GM12878 (cell line): Measurements from ENCODE around the gene ABT1. TPM values are rescaled to one million over a fixed set of nuclear protein-coding genes. Genes with fewer than 3 reads are reported as not detected.

Experiments used
- ATAC-seq: fragments of 200-7000 bp; cut with Tn5 transposase; 3 replicates; pipeline ENCODE4 v1.9.1; 2020; ENCODE audit warnings: mild to moderate bottlenecking, moderate library complexity
- BruUV-seq: library from RNA; stranded (reverse); fragments of 400-500 nt; replicated peaks from 2 replicates; lab custom pipeline; 2021; lab: Mats Ljungman, UMichigan
- CTCF ChIA-PET: fragments of 300-600 bp; sonication (Branson Sonifier 250); formaldehyde crosslinking; extraction: SDS; loops from one replicate; lab custom pipeline; 2021; ENCODE audit warnings: inconsistent platforms; lab: Yijun Ruan, JAX
- POLR2A ChIA-PET: fragments of 350-600 bp; formaldehyde crosslinking; extraction: SDS; loops from one replicate; lab custom pipeline; 2021; ENCODE audit warnings: inconsistent platforms; lab: Charles Lee
- RAD21 ChIA-PET: fragments of 300-600 bp; sonication (Branson Sonifier 250); formaldehyde crosslinking; loops from one replicate; lab custom pipeline; 2023; ENCODE audit warnings: antibody characterized with exemption; ENCODE audit not compliant: unreplicated experiment; lab: Charles Lee
- SMC1A ChIA-PET: fragments of 300-600 bp; sonication (Branson Sonifier 250); formaldehyde crosslinking; loops from one replicate; lab custom pipeline; 2023; ENCODE audit not compliant: unreplicated experiment, uncharacterized antibody; lab: Charles Lee
- DNase-seq: peaks from one replicate; pipeline ENCODE4 v3.0.0-alpha.2; 2011; ENCODE audit warnings: low read depth, low spot score
- FAIRE-seq: peaks from 3 replicates; lab custom pipeline; 2011; peaks lifted over from hg19 to GRCh38; lab: Jason Lieb, UNC
- H2AFZ ChIP-seq: 2 replicates; pipeline ENCODE4 v1.6.0; 2011; ENCODE audit warnings: low read depth, low read length, control low read depth; ENCODE audit not compliant: control insufficient read depth
- H3K27ac ChIP-seq: 2 replicates; pipeline ENCODE4 v1.5.1; 2011; ENCODE audit warnings: control low read depth; ENCODE audit not compliant: control insufficient read depth, insufficient read depth
- H3K27me3 ChIP-seq, 2 experiments: replicated peaks in 1 of 2; 2 replicates each; pipeline versions ENCODE4 v1.6.0 to v1.6.1; 2011; ENCODE audit warnings: low read length in 1 of 2; ENCODE audit not compliant: control insufficient read depth in 2 of 2, insufficient read depth in 2 of 2
- H3K36me3 ChIP-seq, 2 experiments: 2 replicates each; pipeline ENCODE4 v1.5.1; 2011; ENCODE audit warnings: low read length in 1 of 2; ENCODE audit not compliant: control insufficient read depth in 2 of 2, insufficient read depth in 2 of 2
- H3K4me1 ChIP-seq: 2 replicates; pipeline ENCODE4 v1.6.1; 2011; ENCODE audit warnings: mild to moderate bottlenecking, low read length, moderate library complexity, mixed read lengths; ENCODE audit not compliant: control insufficient read depth, insufficient read depth
- H3K4me2 ChIP-seq: 2 replicates; pipeline ENCODE4 v1.6.0; 2011; ENCODE audit warnings: control low read depth; ENCODE audit not compliant: control insufficient read depth, insufficient read depth
- H3K4me3 ChIP-seq: fragments of 200-600 bp; sonication (generic); 2 replicates; pipeline ENCODE4 v1.5.1; 2016
- H3K79me2 ChIP-seq: 2 replicates; pipeline ENCODE4 v1.6.0; 2011; ENCODE audit warnings: low read length; ENCODE audit not compliant: control insufficient read depth, insufficient read depth
- H3K9ac ChIP-seq: 2 replicates; pipeline ENCODE4 v1.8.0; 2011; ENCODE audit warnings: low read length, control low read depth, mixed read lengths; ENCODE audit not compliant: control insufficient read depth, insufficient read depth
- H3K9me3 ChIP-seq: replicated peaks from 3 replicates; pipeline ENCODE4 v1.5.1; 2011; ENCODE audit warnings: mild to moderate bottlenecking, low read length; ENCODE audit not compliant: control insufficient read depth, insufficient read depth
- H4K20me1 ChIP-seq: 2 replicates; pipeline ENCODE4 v1.6.0; 2011; ENCODE audit not compliant: control insufficient read depth, insufficient read depth
- BHLHE40 ChIP-seq, 2 experiments: fragments of 450-650 bp in 1 of 2; IDR thresholded peaks; 2 replicates each; pipeline ENCODE4 v1.6.1; 2011 to 2017; ENCODE audit warnings: low read depth in 2 of 2, borderline replicate concordance in 1 of 2, improper control_type of control experiment in 1 of 2, low read length in 1 of 2, mild to moderate bottlenecking in 1 of 2
- E4F1 ChIP-seq: fragments of 450-650 bp; IDR thresholded peaks from 2 replicates; pipeline ENCODE4 v1.6.1; 2018; ENCODE audit warnings: borderline replicate concordance, mild to moderate bottlenecking; ENCODE audit not compliant: partially characterized antibody
- ELK1 ChIP-seq: IDR thresholded peaks from 2 replicates; pipeline ENCODE4 v1.6.1; 2012; ENCODE audit warnings: low read depth, low read length, improper control_type of control experiment
- ESRRA ChIP-seq: IDR thresholded peaks from 2 replicates; pipeline ENCODE4 v1.6.1; 2012; ENCODE audit warnings: mild to moderate bottlenecking, low read length, improper control_type of control experiment
- HDGF ChIP-seq: fragments of 450-650 bp; IDR thresholded peaks from 2 replicates; pipeline ENCODE4 v1.6.1; 2016; ENCODE audit warnings: antibody characterized with exemption
- IKZF2 ChIP-seq, 2 experiments: fragments of 450-650 bp; IDR thresholded peaks; 2 replicates each; pipeline ENCODE4 v1.6.1; 2017; ENCODE audit warnings: mild to moderate bottlenecking in 2 of 2, moderate library complexity in 2 of 2
- RAD51 ChIP-seq: fragments of 450-650 bp; IDR thresholded peaks from 2 replicates; pipeline ENCODE4 v1.6.1; 2016; ENCODE audit warnings: moderate library complexity, mild to moderate bottlenecking, inconsistent platforms
- RBBP5 ChIP-seq: fragments of 200-600 bp; sonication (generic); conservative IDR thresholded peaks from 2 replicates; pipeline ENCODE4 v1.6.1; 2016
- SREBF2 ChIP-seq: IDR thresholded peaks from 2 replicates; pipeline ENCODE4 v1.6.1; 2012; ENCODE audit warnings: mild to moderate bottlenecking, low read length
- STAT1 ChIP-seq: fragments of 450-650 bp; conservative IDR thresholded peaks from 2 replicates; pipeline ENCODE4 v1.6.1; 2014; ENCODE audit warnings: antibody characterized with exemption, mild to moderate bottlenecking
- WGBS: methylation state at CpG from one replicate; pipeline ENCODE4 v1.1.6; 2016; ENCODE audit warnings: low lambda C conversion rate; ENCODE audit not compliant: insufficient replicate concordance, insufficient coverage; ENCODE audit errors: missing lambda C conversion rate; 5-methylcytosine and 5-hydroxymethylcytosine counted together
- in situ Hi-C: fragments of 300-500 bp; cut with MboI; formaldehyde crosslinking; loops from 9 replicates; pipeline ENCODE4 v1.14.3; 2018; ENCODE audit warnings: mixed read lengths
- intact Hi-C: fragments of 100-400 bp; cut with micrococcal nuclease; formaldehyde crosslinking; loops from one replicate; pipeline ENCODE4 v1.14.2; 2022; ENCODE audit not compliant: unreplicated experiment
- polyA plus RNA-seq, 11 experiments: library from polyadenylated mRNA; depleted of rRNA in 4 of 11; unstranded in 6 of 11; stranded (reverse) in 5 of 11; fragments of >200 nt; fragmentation: Nextera tagmentation in 4 of 11; fragmentation: Illumina TruSeq in 1 of 11; extraction: Ambion mirVana in 4 of 11; extraction: Trizol in 1 of 11; gene quantifications; 1 replicate in 1 of 11; 2 replicates in 10 of 11; pipeline versions ENCODE4 v1.2.1 to v1.2.3, GENCODE V29; 2011 to 2016; ENCODE audit warnings: inconsistent platforms in 2 of 11, missing spikeins in 2 of 11, low read depth in 1 of 11
- total RNA-seq, 4 experiments: library from RNA; depleted of rRNA in 3 of 4; stranded (reverse); fragments of >200 nt in 3 of 4; fragmentation: Illumina TruSeq in 1 of 4; extraction: Trizol in 1 of 4; gene quantifications; 2 replicates each; pipeline versions ENCODE4 v1.2.1 to v1.2.3, GENCODE V29; 2013 to 2021

ABT1 gene
- total and polyA plus RNA-seq, 10 of the 15 experiments (the other 5 are each of a cell fraction or from before 2014, with no cell fraction given) = 8.4 to 43.5 (median 28.2) TPM

- ChIA-PET RAD21 (interaction anchor here (0.6 kb wide), 1 partner anchor 23 kb away, joined by 4 read pairs; no protein-coding TSS in a partner anchor), SMC1A (no interaction called here), POLR2A (no interaction called here), CTCF (interaction anchor here (1.2 kb wide), 1 partner anchor 465 kb away, joined by 4 read pairs; no protein-coding TSS in a partner anchor)
- H3K9me3 ChIP-seq = peaks cover 2% of the 10 kb centered on the region; the same call in 2 of the 3 replicates
- H3K79me2 ChIP-seq = no peaks in the 10 kb centered on the region
- no peak overlapping the region for H3K4me3 ChIP-seq
- in situ Hi-C loops = loop anchor here (5.0 kb wide), 1 partner anchor 469 kb away; no protein-coding TSS in a partner anchor
- H4K20me1 ChIP-seq = no peaks in the 10 kb centered on the region
- WGBS = 61% methylated on average over 19 of the region's 19 CpGs
- no peak overlapping the region for H3K9ac ChIP-seq
- BruUV-seq = no TSS peak
- H3K36me3 ChIP-seq = no peaks in the 10 kb centered on the region
- no peak overlapping the region for H3K4me2 ChIP-seq
- no peak for DNase-seq
- FAIRE-seq = no peak
- H3K4me1 ChIP-seq = no peaks in the 10 kb centered on the region
- peaks cover 0 to 5% of the 10 kb centered on the region in 2 experiments; a peak in 2 of 4 replicates for H3K27me3 ChIP-seq
- TF ChIP-seq ESRRA (no peak), IKZF2 (IDR thresholded peaks at IDR 0.05) (no peak), RAD51 (no peak), HDGF (no peak), SREBF2 (no peak), RBBP5 (no peak), BHLHE40 (IDR thresholded peaks at IDR 0.05; ENCODE audit: borderline replicate concordance in 1 of 2, low read depth in 2 of 2, low read length in 1 of 2) (no peak), STAT1 (no peak), E4F1 (no peak), ELK1 (no peak)
- intact Hi-C loops = no loop called here
- no peak; the same call in 2 of the 3 replicates for ATAC-seq
- no peak overlapping the region for H3K27ac ChIP-seq
- no peak overlapping the region for H2AFZ ChIP-seq
These were observed 16.4 kb downstream of the ABT1 start for GRCh38 chr6:26613201-26613600.
